Natural killer cell (primary cell): ENCODE data around the gene CAMKK2. TPM values are rescaled to one million over a fixed set of nuclear protein-coding genes. Genes with fewer than 3 reads are reported as not detected.

Experiments
- ATAC-seq, 3 donors: fragments of 150-1000 bp in 2 of 3; fragments of 200-7000 bp in 1 of 3; cut with Tn5 transposase; 1 replicate in 1 of 3; 2 replicates in 2 of 3; pipeline ENCODE4 v1.10.0; 2021; ENCODE audit warnings: mild to moderate bottlenecking in 2 of 3, moderate library complexity in 2 of 3
- DNase-seq, 2 donors: peaks; one replicate each; pipeline versions ENCODE4 v3.0.0 to v3.0.0-alpha.2; 2013 to 2021; ENCODE audit warnings: mixed read lengths in 1 of 2
- H3K27ac ChIP-seq: one replicate; pipeline ENCODE4 v1.5.1; 2013; ENCODE audit warnings: mild to moderate bottlenecking, low read length
- H3K27me3 ChIP-seq: one replicate; pipeline ENCODE4 v1.6.1; 2013; ENCODE audit warnings: low read length; ENCODE audit not compliant: control insufficient read depth, insufficient read depth
- H3K36me3 ChIP-seq: one replicate; pipeline ENCODE4 v1.6.1; 2013; ENCODE audit warnings: low read length; ENCODE audit not compliant: control insufficient read depth, insufficient read depth
- H3K4me1 ChIP-seq: one replicate; pipeline ENCODE4 v1.6.1; 2013; ENCODE audit warnings: low read length; ENCODE audit not compliant: control insufficient read depth, insufficient read depth
- H3K4me3 ChIP-seq: one replicate; pipeline ENCODE4 v1.5.1; 2013; ENCODE audit warnings: low read length
- H3K9me3 ChIP-seq: one replicate; pipeline ENCODE4 v1.6.1; 2013; ENCODE audit warnings: low read length; ENCODE audit not compliant: control insufficient read depth, insufficient read depth
- H3K27ac Mint-ChIP-seq, 2 donors: one replicate each; pipeline ENCODE4 v1.8.0; 2022; ENCODE audit warnings: mild to moderate bottlenecking in 2 of 2, mixed read lengths in 2 of 2, moderate library complexity in 1 of 2
- H3K27me3 Mint-ChIP-seq, 2 donors: one replicate each; pipeline ENCODE4 v1.8.0; 2022; ENCODE audit warnings: low read depth in 2 of 2, mixed read lengths in 2 of 2
- H3K36me3 Mint-ChIP-seq: one replicate; pipeline ENCODE4 v1.8.0; 2022; ENCODE audit warnings: mixed read lengths
- H3K4me1 Mint-ChIP-seq, 2 donors: one replicate each; pipeline ENCODE4 v1.8.0; 2022; ENCODE audit warnings: mixed read lengths in 2 of 2
- H3K4me3 Mint-ChIP-seq: one replicate; pipeline ENCODE4 v1.8.0; 2022; ENCODE audit warnings: mild to moderate bottlenecking, moderate library complexity, mixed read lengths
- H3K9me3 Mint-ChIP-seq, 2 donors: one replicate each; pipeline ENCODE4 v1.8.0; 2022; ENCODE audit warnings: mixed read lengths in 2 of 2
- WGBS: methylation state at CpG from one replicate; pipeline ENCODE4 v1.1.7; 2013; ENCODE audit warnings: missing lambda C conversion rate; ENCODE audit not compliant: insufficient coverage; 5-methylcytosine and 5-hydroxymethylcytosine counted together
- intact Hi-C: fragments of 100-400 bp; cut with micrococcal nuclease; formaldehyde crosslinking; loops from one replicate; pipeline ENCODE4 v1.14.2; 2022
- total RNA-seq, 4 donors: library from RNA; stranded (reverse); fragments of 120-200 nt in 1 of 4; gene quantifications; one replicate each; pipeline versions ENCODE4 v1.2.3 to v1.2.4, GENCODE V29; 2013 to 2022
- TF ChIP-seq, protein P1 (sequence below): fragments of 200-600 bp; IDR thresholded peaks from one replicate; pipeline ENCODE4 v1.8.0; 2022; ENCODE audit warnings: antibody characterized with exemption

The CAMKK2 gene
- total RNA-seq, 3 donors from 2014 or later (not counting 1 experiment from before 2014, with no cell fraction given): 19.6 to 27.4 (median 20.9) TPM

DNA sequence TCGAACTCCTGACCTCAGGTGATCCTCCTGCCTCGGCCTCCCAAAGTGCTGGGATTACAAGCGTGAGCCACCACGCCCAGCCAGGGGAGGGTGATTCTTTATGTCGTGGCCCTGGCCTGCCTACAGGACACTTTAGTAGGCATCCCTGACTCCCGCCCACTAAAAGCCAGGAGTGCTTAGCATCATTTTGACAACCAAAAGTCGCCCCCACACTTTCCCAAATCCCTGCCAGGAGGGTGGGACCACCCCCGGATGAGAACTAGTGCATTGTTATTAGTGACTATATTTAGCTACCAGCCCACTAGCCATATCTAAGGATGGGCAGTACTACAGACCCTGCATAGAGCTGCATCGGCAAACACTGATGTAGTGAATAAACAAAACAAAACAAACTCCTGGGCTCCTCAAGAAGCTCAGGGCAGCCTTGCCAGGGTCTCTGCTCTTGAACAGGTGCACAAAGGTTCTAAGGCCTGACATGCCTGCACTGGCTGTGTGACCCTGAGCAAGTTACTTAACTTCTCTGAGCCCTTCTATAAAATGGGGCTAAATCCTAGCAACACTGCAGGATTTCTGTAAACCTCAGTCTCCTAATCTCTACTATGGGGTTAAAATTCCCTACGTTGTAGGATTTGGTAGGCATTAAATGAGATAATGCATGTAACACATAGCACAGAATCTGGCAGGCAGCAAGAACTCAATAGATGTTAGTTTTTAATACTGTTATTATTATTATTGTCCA, 2.2 kb downstream of the CAMKK2 start:
- Mint-ChIP-seq H3K4me1 (peaks cover 0 to 14% of the 10 kb centered on the region in 2 donors), H3K27me3 (no peaks in the 10 kb centered on the region), H3K9me3 (no peaks in the 10 kb centered on the region), H3K36me3 (no peaks in the 10 kb centered on the region), H3K27ac (no peak overlapping the region), H3K4me3 (peak overlapping the region; percentile 42)
- Histone ChIP-seq H3K27me3 (no peaks in the 10 kb centered on the region), H3K9me3 (no peaks in the 10 kb centered on the region), H3K36me3 (no peaks in the 10 kb centered on the region), H3K4me3 (no peak overlapping the region), H3K27ac (no peak overlapping the region), H3K4me1 (peaks cover 24% of the 10 kb centered on the region)
- DNase-seq: no peak
- intact Hi-C loops: no loop called here
- TF ChIP-seq, protein P1, sequence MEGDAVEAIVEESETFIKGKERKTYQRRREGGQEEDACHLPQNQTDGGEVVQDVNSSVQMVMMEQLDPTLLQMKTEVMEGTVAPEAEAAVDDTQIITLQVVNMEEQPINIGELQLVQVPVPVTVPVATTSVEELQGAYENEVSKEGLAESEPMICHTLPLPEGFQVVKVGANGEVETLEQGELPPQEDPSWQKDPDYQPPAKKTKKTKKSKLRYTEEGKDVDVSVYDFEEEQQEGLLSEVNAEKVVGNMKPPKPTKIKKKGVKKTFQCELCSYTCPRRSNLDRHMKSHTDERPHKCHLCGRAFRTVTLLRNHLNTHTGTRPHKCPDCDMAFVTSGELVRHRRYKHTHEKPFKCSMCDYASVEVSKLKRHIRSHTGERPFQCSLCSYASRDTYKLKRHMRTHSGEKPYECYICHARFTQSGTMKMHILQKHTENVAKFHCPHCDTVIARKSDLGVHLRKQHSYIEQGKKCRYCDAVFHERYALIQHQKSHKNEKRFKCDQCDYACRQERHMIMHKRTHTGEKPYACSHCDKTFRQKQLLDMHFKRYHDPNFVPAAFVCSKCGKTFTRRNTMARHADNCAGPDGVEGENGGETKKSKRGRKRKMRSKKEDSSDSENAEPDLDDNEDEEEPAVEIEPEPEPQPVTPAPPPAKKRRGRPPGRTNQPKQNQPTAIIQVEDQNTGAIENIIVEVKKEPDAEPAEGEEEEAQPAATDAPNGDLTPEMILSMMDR: no peak
- WGBS: 95% methylated on average over 8 of the region's 10 CpGs
- no peak for ATAC-seq

DNA sequence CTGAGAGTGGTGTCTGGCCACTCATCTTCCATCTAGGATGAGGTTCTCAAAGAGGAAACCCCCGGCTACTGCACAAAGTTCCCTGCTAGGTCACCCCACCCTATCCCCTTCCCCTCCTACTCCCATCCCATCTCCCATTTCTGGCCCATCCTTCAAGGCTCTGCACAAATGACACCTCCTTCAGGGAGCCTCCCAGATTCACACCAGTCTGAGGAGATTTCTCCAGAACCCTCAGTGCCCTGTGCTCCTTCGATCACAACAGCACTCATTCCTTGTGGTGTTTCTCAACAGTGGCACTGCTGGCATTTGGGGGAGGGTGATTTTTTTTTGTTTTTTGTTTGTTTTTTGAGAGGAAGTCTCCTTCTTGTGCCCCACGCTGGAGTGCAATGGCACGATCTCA, 2.9 kb downstream of the CAMKK2 start:
- no peaks in the 10 kb centered on the region for H3K36me3 ChIP-seq
- H3K4me1 Mint-ChIP-seq: peaks cover 0 to 14% of the 10 kb centered on the region in 2 donors
- no peaks in the 10 kb centered on the region for H3K9me3 Mint-ChIP-seq
- H3K9me3 ChIP-seq: no peaks in the 10 kb centered on the region
- no peaks in the 10 kb centered on the region for H3K36me3 Mint-ChIP-seq
- H3K4me3 Mint-ChIP-seq: no peak overlapping the region
- H3K27ac Mint-ChIP-seq: no peak overlapping the region
- DNase-seq: no peak
- H3K4me3 ChIP-seq: no peak overlapping the region
- H3K4me1 ChIP-seq: peaks cover 24% of the 10 kb centered on the region
- intact Hi-C loops: no loop called here
- no peaks in the 10 kb centered on the region for H3K27me3 Mint-ChIP-seq
- no peak overlapping the region for H3K27ac ChIP-seq
- no peaks in the 10 kb centered on the region for H3K27me3 ChIP-seq
- WGBS: 88% methylated on average over 4 of the region's 4 CpGs
- TF ChIP-seq, protein P1: no peak
- ATAC-seq: no peak

DNA sequence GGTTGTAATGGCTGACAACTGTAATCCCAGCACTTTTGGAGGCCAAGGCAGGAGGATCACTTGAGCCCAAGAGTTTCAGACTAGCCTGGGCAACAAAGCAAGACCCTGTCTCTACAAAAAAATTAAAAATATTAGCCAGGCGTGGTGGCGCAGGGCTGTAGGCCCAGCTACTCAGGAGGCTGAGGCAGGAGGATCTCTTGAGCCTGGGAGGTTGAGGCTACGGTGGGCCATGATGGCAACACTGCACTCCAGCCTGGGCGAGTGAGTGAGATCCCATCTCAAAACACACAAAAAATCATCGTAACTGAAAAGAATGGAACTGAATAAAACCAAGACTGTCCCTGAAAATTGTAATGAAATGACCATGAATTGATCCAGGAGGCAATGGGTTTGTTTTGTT, 6.1 kb downstream of the CAMKK2 start:
- WGBS: 100% methylated on average over 5 of the region's 5 CpGs
- Histone ChIP-seq H3K36me3 (no peaks in the 10 kb centered on the region), H3K9me3 (no peaks in the 10 kb centered on the region), H3K4me3 (no peak overlapping the region), H3K4me1 (peaks cover 12% of the 10 kb centered on the region), H3K27me3 (no peaks in the 10 kb centered on the region), H3K27ac (no peak overlapping the region)
- Mint-ChIP-seq H3K4me1 (peaks cover 0 to 5% of the 10 kb centered on the region in 2 donors), H3K9me3 (no peaks in the 10 kb centered on the region), H3K4me3 (no peak overlapping the region), H3K36me3 (no peaks in the 10 kb centered on the region), H3K27me3 (no peaks in the 10 kb centered on the region), H3K27ac (no peak overlapping the region)
- ATAC-seq: no peak
- no peak for DNase-seq
- intact Hi-C loops: no loop called here
- TF ChIP-seq, protein P1: no peak

DNA sequence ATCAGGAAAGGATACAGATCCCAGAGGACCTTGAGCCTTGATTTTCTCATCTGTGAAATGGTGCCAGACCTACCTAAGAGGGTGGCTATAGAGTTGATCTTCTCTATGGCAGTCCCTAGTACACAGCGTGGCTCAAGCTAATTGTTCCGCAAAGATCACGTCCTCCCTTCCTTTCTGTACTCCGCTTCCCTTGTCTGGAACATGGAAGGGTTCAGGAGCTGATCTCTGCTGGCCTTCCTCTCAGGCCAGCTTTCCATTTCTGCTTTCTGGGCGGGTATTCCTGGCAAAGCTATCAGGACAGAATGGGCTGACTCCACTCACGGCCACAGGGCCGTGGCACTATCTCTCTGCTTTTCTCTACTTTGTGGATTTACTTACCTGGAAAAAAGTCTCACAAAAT, 6.5 kb downstream of the CAMKK2 start:
- H3K4me3 ChIP-seq: no peak overlapping the region
- H3K4me1 ChIP-seq: peaks cover 7% of the 10 kb centered on the region
- Mint-ChIP-seq H3K36me3 (no peaks in the 10 kb centered on the region), H3K9me3 (no peaks in the 10 kb centered on the region), H3K27me3 (no peaks in the 10 kb centered on the region), H3K4me1 (peaks cover 0 to under 1% of the 10 kb centered on the region in 2 donors), H3K27ac (no peak overlapping the region), H3K4me3 (no peak overlapping the region)
- no peaks in the 10 kb centered on the region for H3K36me3 ChIP-seq
- H3K27me3 ChIP-seq: no peaks in the 10 kb centered on the region
- TF ChIP-seq, protein P1: no peak
- ATAC-seq (no peak), DNase-seq (no peak)
- WGBS: 97% methylated on average over 7 of the region's 7 CpGs
- no peaks in the 10 kb centered on the region for H3K9me3 ChIP-seq
- no peak overlapping the region for H3K27ac ChIP-seq
- intact Hi-C loops: no loop called here
